GM12878 (cell line): ENCODE measurements around the gene GSTCD. TPM values are rescaled to one million over a fixed set of nuclear protein-coding genes. Genes with fewer than 3 reads are reported as not detected.
"Not testable (repeated sequence)": the region's sequence is repeated elsewhere in the genome, so short reads cannot be mapped to it uniquely, and the experiment has no call there.

Experiments
- ATAC-seq: fragments of 200-7000 bp; cut with Tn5 transposase; 3 replicates; pipeline ENCODE4 v1.9.1; 2020; ENCODE audit warnings: mild to moderate bottlenecking, moderate library complexity
- BruUV-seq: library from RNA; stranded (reverse); fragments of 400-500 nt; replicated peaks from 2 replicates; lab custom pipeline; 2021; lab: Mats Ljungman, UMichigan
- CTCF ChIA-PET: fragments of 300-600 bp; sonication (Branson Sonifier 250); formaldehyde crosslinking; extraction: SDS; loops from one replicate; lab custom pipeline; 2021; ENCODE audit warnings: inconsistent platforms; lab: Yijun Ruan, JAX
- POLR2A ChIA-PET: fragments of 350-600 bp; formaldehyde crosslinking; extraction: SDS; loops from one replicate; lab custom pipeline; 2021; ENCODE audit warnings: inconsistent platforms; lab: Charles Lee
- RAD21 ChIA-PET: fragments of 300-600 bp; sonication (Branson Sonifier 250); formaldehyde crosslinking; loops from one replicate; lab custom pipeline; 2023; ENCODE audit warnings: antibody characterized with exemption; ENCODE audit not compliant: unreplicated experiment; lab: Charles Lee
- SMC1A ChIA-PET: fragments of 300-600 bp; sonication (Branson Sonifier 250); formaldehyde crosslinking; loops from one replicate; lab custom pipeline; 2023; ENCODE audit not compliant: unreplicated experiment, uncharacterized antibody; lab: Charles Lee
- DNase-seq: peaks from one replicate; pipeline ENCODE4 v3.0.0-alpha.2; 2011; ENCODE audit warnings: low read depth, low spot score
- FAIRE-seq: peaks from 3 replicates; lab custom pipeline; 2011; peaks lifted over from hg19 to GRCh38; lab: Jason Lieb, UNC
- H2AFZ ChIP-seq: 2 replicates; pipeline ENCODE4 v1.6.0; 2011; ENCODE audit warnings: low read depth, low read length, control low read depth; ENCODE audit not compliant: control insufficient read depth
- H3K27ac ChIP-seq: 2 replicates; pipeline ENCODE4 v1.5.1; 2011; ENCODE audit warnings: control low read depth; ENCODE audit not compliant: control insufficient read depth, insufficient read depth
- H3K27me3 ChIP-seq, 2 experiments: replicated peaks in 1 of 2; 2 replicates each; pipeline versions ENCODE4 v1.6.0 to v1.6.1; 2011; ENCODE audit warnings: low read length in 1 of 2; ENCODE audit not compliant: control insufficient read depth in 2 of 2, insufficient read depth in 2 of 2
- H3K36me3 ChIP-seq, 2 experiments: 2 replicates each; pipeline ENCODE4 v1.5.1; 2011; ENCODE audit warnings: low read length in 1 of 2; ENCODE audit not compliant: control insufficient read depth in 2 of 2, insufficient read depth in 2 of 2
- H3K4me1 ChIP-seq: 2 replicates; pipeline ENCODE4 v1.6.1; 2011; ENCODE audit warnings: mild to moderate bottlenecking, low read length, moderate library complexity, mixed read lengths; ENCODE audit not compliant: control insufficient read depth, insufficient read depth
- H3K4me2 ChIP-seq: 2 replicates; pipeline ENCODE4 v1.6.0; 2011; ENCODE audit warnings: control low read depth; ENCODE audit not compliant: control insufficient read depth, insufficient read depth
- H3K4me3 ChIP-seq: fragments of 200-600 bp; sonication (generic); 2 replicates; pipeline ENCODE4 v1.5.1; 2016
- H3K79me2 ChIP-seq: 2 replicates; pipeline ENCODE4 v1.6.0; 2011; ENCODE audit warnings: low read length; ENCODE audit not compliant: control insufficient read depth, insufficient read depth
- H3K9ac ChIP-seq: 2 replicates; pipeline ENCODE4 v1.8.0; 2011; ENCODE audit warnings: low read length, control low read depth, mixed read lengths; ENCODE audit not compliant: control insufficient read depth, insufficient read depth
- H3K9me3 ChIP-seq: replicated peaks from 3 replicates; pipeline ENCODE4 v1.5.1; 2011; ENCODE audit warnings: mild to moderate bottlenecking, low read length; ENCODE audit not compliant: control insufficient read depth, insufficient read depth
- H4K20me1 ChIP-seq: 2 replicates; pipeline ENCODE4 v1.6.0; 2011; ENCODE audit not compliant: control insufficient read depth, insufficient read depth
- CHD4 ChIP-seq: fragments of 200-600 bp; sonication (generic); IDR thresholded peaks from 2 replicates; pipeline ENCODE4 v1.6.1; 2016; ENCODE audit warnings: mild to moderate bottlenecking
- CREB1 ChIP-seq: IDR thresholded peaks from 2 replicates; pipeline ENCODE4 v1.6.1; 2012; ENCODE audit warnings: low read depth, mild to moderate bottlenecking, inconsistent platforms
- FOS ChIP-seq: IDR thresholded peaks from 3 replicates; pipeline ENCODE4 v1.6.1; 2011; ENCODE audit warnings: borderline replicate concordance; ENCODE audit not compliant: insufficient read length; ENCODE audit errors: extremely low read depth
- HDAC2 ChIP-seq: fragments of 200-600 bp; sonication (generic); IDR thresholded peaks from 2 replicates; pipeline ENCODE4 v1.6.1; 2017
- HDAC6 ChIP-seq: fragments of 200-600 bp; sonication (generic); IDR thresholded peaks from one replicate; pipeline ENCODE4 v1.8.0; 2017; ENCODE audit warnings: antibody characterized with exemption; ENCODE audit not compliant: unreplicated experiment
- HSF1 ChIP-seq: fragments of 150-350 bp; IDR thresholded peaks from 2 replicates; pipeline ENCODE4 v1.6.1; 2014; ENCODE audit warnings: mild to moderate bottlenecking, low read depth, low read length
- MTA2 ChIP-seq: fragments of 450-650 bp; IDR thresholded peaks from 2 replicates; pipeline ENCODE4 v1.6.1; 2016; ENCODE audit warnings: low read depth, mild to moderate bottlenecking, moderate library complexity
- POLR2AphosphoS2 ChIP-seq: IDR thresholded peaks from 2 replicates; pipeline ENCODE4 v1.6.1; 2011; ENCODE audit warnings: low read depth, mild to moderate bottlenecking, low read length, improper control_type of control experiment, moderate library complexity
- RCOR1 ChIP-seq: conservative IDR thresholded peaks from 2 replicates; pipeline ENCODE4 v1.6.1; 2012; ENCODE audit warnings: low read depth, low read length, improper control_type of control experiment
- SREBF1 ChIP-seq: IDR thresholded peaks from 2 replicates; pipeline ENCODE4 v1.6.1; 2012; ENCODE audit warnings: mild to moderate bottlenecking, low read length
- ZNF217 ChIP-seq: fragments of 450-650 bp; IDR thresholded peaks from 2 replicates; pipeline ENCODE4 v1.6.1; 2017; ENCODE audit warnings: antibody characterized with exemption, mild to moderate bottlenecking
- ZNF24 ChIP-seq: fragments of 450-650 bp; IDR thresholded peaks from 2 replicates; pipeline ENCODE4 v1.6.1; 2017; ENCODE audit warnings: antibody characterized with exemption, mild to moderate bottlenecking
- WGBS: methylation state at CpG from one replicate; pipeline ENCODE4 v1.1.6; 2016; ENCODE audit warnings: low lambda C conversion rate; ENCODE audit not compliant: insufficient replicate concordance, insufficient coverage; ENCODE audit errors: missing lambda C conversion rate; 5-methylcytosine and 5-hydroxymethylcytosine counted together
- in situ Hi-C: fragments of 300-500 bp; cut with MboI; formaldehyde crosslinking; loops from 9 replicates; pipeline ENCODE4 v1.14.3; 2018; ENCODE audit warnings: mixed read lengths
- intact Hi-C: fragments of 100-400 bp; cut with micrococcal nuclease; formaldehyde crosslinking; loops from one replicate; pipeline ENCODE4 v1.14.2; 2022; ENCODE audit not compliant: unreplicated experiment
- polyA plus RNA-seq, 11 experiments: library from polyadenylated mRNA; depleted of rRNA in 4 of 11; unstranded in 6 of 11; stranded (reverse) in 5 of 11; fragments of >200 nt; fragmentation: Nextera tagmentation in 4 of 11; fragmentation: Illumina TruSeq in 1 of 11; extraction: Ambion mirVana in 4 of 11; extraction: Trizol in 1 of 11; gene quantifications; 1 replicate in 1 of 11; 2 replicates in 10 of 11; pipeline versions ENCODE4 v1.2.1 to v1.2.3, GENCODE V29; 2011 to 2016; ENCODE audit warnings: inconsistent platforms in 2 of 11, missing spikeins in 2 of 11, low read depth in 1 of 11
- total RNA-seq, 4 experiments: library from RNA; depleted of rRNA in 3 of 4; stranded (reverse); fragments of >200 nt in 3 of 4; fragmentation: Illumina TruSeq in 1 of 4; extraction: Trizol in 1 of 4; gene quantifications; 2 replicates each; pipeline versions ENCODE4 v1.2.1 to v1.2.3, GENCODE V29; 2013 to 2021

Gene GSTCD
- total and polyA plus RNA-seq, 10 of the 15 experiments (the other 5 are each of a cell fraction or from before 2014, with no cell fraction given): 4.3 to 28.4 (median 14.1) TPM

GRCh38 chr4:105683038-105683437 is 25.5 kb upstream of the GSTCD start (continued):
- TF ChIP-seq HSF1 (no peak), FOS (no peak), RCOR1 (no peak), POLR2AphosphoS2 (no peak), CREB1 (no peak), HDAC6 (no peak), ZNF217 (no peak), ZNF24 (no peak), HDAC2 (no peak), MTA2 (no peak), CHD4 (no peak)

DNA sequence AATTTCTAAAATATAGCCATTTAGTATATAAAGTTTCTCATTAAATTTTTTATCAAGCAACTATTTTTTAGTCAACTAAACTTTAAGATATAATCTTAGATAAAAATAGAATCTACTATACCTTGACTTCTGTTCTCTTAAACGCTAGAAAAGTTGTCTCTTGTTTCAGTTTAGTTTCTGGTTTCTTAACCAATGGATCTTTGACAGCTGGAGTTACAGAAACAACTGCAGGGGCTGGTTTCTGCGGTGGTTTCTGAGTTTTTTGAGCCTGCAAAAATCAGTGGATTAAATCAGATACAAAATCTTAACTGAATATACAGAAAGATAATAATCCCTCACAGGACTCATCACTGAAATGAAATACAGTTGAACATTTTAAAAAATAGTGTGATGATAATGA is 22.0 kb upstream of the GSTCD start:
- Histone ChIP-seq H3K4me2 (no peak overlapping the region), H3K4me3 (no peak overlapping the region), H3K9ac (no peak overlapping the region), H2AFZ (no peak overlapping the region), H3K27ac (no peak overlapping the region), H3K9me3 (no peaks in the 10 kb centered on the region), H3K4me1 (no peaks in the 10 kb centered on the region), H4K20me1 (no peaks in the 10 kb centered on the region), H3K79me2 (no peaks in the 10 kb centered on the region), H3K36me3 (peaks cover 4 to 23% of the 10 kb centered on the region in 2 experiments), H3K27me3 (no peaks in the 10 kb centered on the region)
- ATAC-seq: no peak
- ChIA-PET POLR2A (no interaction called here), SMC1A (interaction anchor here (0.6 to 1.2 kb wide), 4 partner anchors 10 to 87 kb away, joined by 3 to 4 read pairs (median 4); no protein-coding TSS in a partner anchor), CTCF (interaction anchor here (0.6 to 1.1 kb wide), 2 partner anchors 9 to 14 kb away, joined by 3 to 4 read pairs; no protein-coding TSS in a partner anchor), RAD21 (no interaction called here)
- FAIRE-seq: no peak
- TF ChIP-seq SREBF1: no peak
- intact Hi-C loops: no loop called here
- in situ Hi-C loops: no loop called here
- WGBS: 50% methylated on average over 2 of the region's 2 CpGs
- no TSS peak for BruUV-seq
- DNase-seq: no peak

DNA sequence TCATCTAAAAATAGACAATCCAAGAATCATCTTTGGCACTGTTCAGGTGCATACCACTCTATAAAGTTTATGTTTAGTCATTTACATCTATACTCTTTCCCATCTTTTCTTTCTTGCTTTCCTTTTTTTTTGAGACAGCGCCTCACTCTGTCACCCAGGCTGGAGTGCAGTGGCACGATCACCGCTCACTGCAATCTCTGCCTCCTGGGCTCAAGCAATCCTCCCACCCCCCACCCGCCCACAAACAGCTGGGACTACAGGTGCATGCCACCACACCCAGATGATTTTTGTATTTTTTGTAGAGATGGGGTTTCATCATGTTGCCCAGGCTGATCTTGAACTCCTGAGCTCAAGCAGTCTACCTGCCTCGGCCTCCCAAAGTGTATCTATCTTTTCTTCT is 13.8 kb upstream of the GSTCD start:
- H2AFZ ChIP-seq, H3K27me3 ChIP-seq, DNase-seq, FAIRE-seq, H3K4me3 ChIP-seq, H3K27ac ChIP-seq, H4K20me1 ChIP-seq, H3K4me2 ChIP-seq, H3K9ac ChIP-seq, intact Hi-C loops, in situ Hi-C loops, ATAC-seq, H3K9me3 ChIP-seq, H3K79me2 ChIP-seq, BruUV-seq, H3K4me1 ChIP-seq: not testable (repeated sequence)
- 100% methylated on average over 5 of the region's 5 CpGs for WGBS
- CTCF ChIA-PET: interaction anchor here (0.7 to 1.5 kb wide), 3 partner anchors 8 to 178 kb away, joined by 3 to 4 read pairs (median 4); no protein-coding TSS in a partner anchor
- POLR2A ChIA-PET: interaction anchor here (1.1 kb wide), 1 partner anchor 10 kb away, joined by 4 read pairs; no protein-coding TSS in a partner anchor
- RAD21 ChIA-PET: interaction anchor here (1.5 kb wide), 1 partner anchor 19 kb away, joined by 3 read pairs; no protein-coding TSS in a partner anchor
- H3K36me3 ChIP-seq: peaks cover 0 to 30% of the 10 kb centered on the region in 2 experiments; a peak in 3 of 4 replicates
- SMC1A ChIA-PET: interaction anchor here (1.0 to 1.1 kb wide), 3 partner anchors 16 to 25 kb away, joined by 3 read pairs; no protein-coding TSS in a partner anchor
